ENCODE results near the gene C19orf25.

DNA sequence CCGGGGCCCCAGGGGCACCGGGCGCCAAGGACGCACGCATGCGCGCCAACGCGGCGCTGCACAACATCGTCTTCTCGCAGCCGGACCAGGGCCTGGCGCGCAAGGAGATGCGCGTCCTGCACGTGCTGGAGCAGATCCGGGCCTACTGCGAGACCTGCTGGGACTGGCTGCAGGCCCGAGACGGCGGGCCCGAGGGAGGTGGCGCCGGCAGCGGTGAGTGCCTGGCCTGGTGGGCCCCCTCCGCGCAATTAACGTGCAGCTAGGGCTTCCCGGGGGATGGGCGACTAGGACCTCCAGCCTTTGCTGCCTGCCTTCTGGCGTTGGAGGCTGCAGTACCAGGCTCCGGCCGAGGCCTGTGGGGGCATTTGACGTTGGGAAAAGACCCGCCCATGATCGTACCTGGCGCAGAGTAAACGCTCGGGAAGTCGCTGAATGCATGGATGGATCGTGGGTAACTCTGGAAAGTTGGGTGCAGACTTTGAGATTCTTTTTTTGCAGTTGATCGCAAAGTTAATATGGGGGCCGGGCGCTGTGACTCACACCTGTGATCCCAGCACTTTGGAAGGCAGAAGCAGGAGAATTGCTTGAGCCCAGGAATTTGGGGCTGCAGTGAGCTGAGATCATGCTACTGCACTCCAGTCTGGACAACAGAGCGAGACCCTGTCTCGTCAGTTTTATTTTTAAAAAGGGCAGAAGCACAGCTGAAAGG is 21.8 kb downstream of the C19orf25 start:
- TF ChIP-seq, protein P1, sequence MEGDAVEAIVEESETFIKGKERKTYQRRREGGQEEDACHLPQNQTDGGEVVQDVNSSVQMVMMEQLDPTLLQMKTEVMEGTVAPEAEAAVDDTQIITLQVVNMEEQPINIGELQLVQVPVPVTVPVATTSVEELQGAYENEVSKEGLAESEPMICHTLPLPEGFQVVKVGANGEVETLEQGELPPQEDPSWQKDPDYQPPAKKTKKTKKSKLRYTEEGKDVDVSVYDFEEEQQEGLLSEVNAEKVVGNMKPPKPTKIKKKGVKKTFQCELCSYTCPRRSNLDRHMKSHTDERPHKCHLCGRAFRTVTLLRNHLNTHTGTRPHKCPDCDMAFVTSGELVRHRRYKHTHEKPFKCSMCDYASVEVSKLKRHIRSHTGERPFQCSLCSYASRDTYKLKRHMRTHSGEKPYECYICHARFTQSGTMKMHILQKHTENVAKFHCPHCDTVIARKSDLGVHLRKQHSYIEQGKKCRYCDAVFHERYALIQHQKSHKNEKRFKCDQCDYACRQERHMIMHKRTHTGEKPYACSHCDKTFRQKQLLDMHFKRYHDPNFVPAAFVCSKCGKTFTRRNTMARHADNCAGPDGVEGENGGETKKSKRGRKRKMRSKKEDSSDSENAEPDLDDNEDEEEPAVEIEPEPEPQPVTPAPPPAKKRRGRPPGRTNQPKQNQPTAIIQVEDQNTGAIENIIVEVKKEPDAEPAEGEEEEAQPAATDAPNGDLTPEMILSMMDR (IDR thresholded peaks at IDR 0.05) = no peak
- no peak for TF ChIP-seq EZH2 (IDR thresholded peaks at IDR 0.05; ENCODE audit: borderline replicate concordance, insufficient read depth, low read depth, low read length, poor library complexity, severe bottlenecking)

Measured in B cell (primary cell).